GM18508 (cell line): ENCODE data around the gene SGCE.

ENCODE experiments used
- ATAC-seq: cut with Tn5 transposase; IDR thresholded peaks from one replicate; pipeline ENCODE4 v1.9.1; 2021; ENCODE audit warnings: moderate number of reproducible peaks; ENCODE audit not compliant: insufficient read depth, unreplicated experiment

SGCE gene

GRCh38 chr7:94662548-94662947, 6.6 kb upstream of the SGCE start:
- ATAC-seq: no peak

- ATAC-seq: no peak
Measured at GRCh38 chr7:94660006-94660405, 4.1 kb upstream of the SGCE start.

GRCh38 chr7:94658826-94659225, 2.9 kb upstream of the SGCE start:
- ATAC-seq: peak; percentile 0

- peak; percentile 73 for ATAC-seq
Measured at GRCh38 chr7:94657771-94658693, 2.1 kb upstream of the SGCE start.

GRCh38 chr7:94656925-94657731, 1.2 kb upstream of the SGCE start:
- ATAC-seq: no peak

GRCh38 chr7:94656658-94656924, 658 bp upstream of the SGCE start:
- no peak for ATAC-seq

- ATAC-seq: no peak
Measured at GRCh38 chr7:94655126-94655847, 646 bp downstream of the SGCE start.

GRCh38 chr7:94654783-94655125, 1.2 kb downstream of the SGCE start:
- ATAC-seq: no peak

- no peak for ATAC-seq
Measured at GRCh38 chr7:94650147-94651051, 5.5 kb downstream of the SGCE start.

- peak; percentile 74 for ATAC-seq
Measured at GRCh38 chr7:94649450-94649849, 6.5 kb downstream of the SGCE start.

GRCh38 chr7:94648731-94649130, 7.2 kb downstream of the SGCE start:
- ATAC-seq: no peak

GRCh38 chr7:94647295-94647694, 8.6 kb downstream of the SGCE start:
- no peak for ATAC-seq

- ATAC-seq: no peak
Measured at GRCh38 chr7:94643771-94644545, 12.0 kb downstream of the SGCE start.

GRCh38 chr7:94642838-94643653, 12.9 kb downstream of the SGCE start:
- no peak for ATAC-seq

GRCh38 chr7:94639384-94639783, 16.5 kb downstream of the SGCE start:
- ATAC-seq: no peak

GRCh38 chr7:94635687-94636086, 20.2 kb downstream of the SGCE start:
- no peak for ATAC-seq

GRCh38 chr7:94634502-94634901, 21.4 kb downstream of the SGCE start:
- ATAC-seq: no peak

GRCh38 chr7:94633687-94634086, 22.2 kb downstream of the SGCE start:
- no peak for ATAC-seq

- ATAC-seq: no peak
Measured at GRCh38 chr7:94633014-94633341, 23.0 kb downstream of the SGCE start.
